Tongue (tissue), 2 donors: ENCODE measurements around the gene DDX21. TPM values are rescaled to one million over a fixed set of nuclear protein-coding genes. Genes with fewer than 3 reads are reported as not detected.
"Not testable (repeated sequence)": the region's sequence is repeated elsewhere in the genome, so short reads cannot be mapped to it uniquely, and the experiment has no call there.

ENCODE experiments used
- DNase-seq: peaks from one replicate; pipeline ENCODE4 v3.0.0-alpha.2; 2015
- total RNA-seq: library from RNA; depleted of rRNA; stranded (reverse); fragments of >200 nt; gene quantifications from one replicate; pipeline ENCODE4 v1.2.3, GENCODE V29; 2014

Gene DDX21
- 47.5 TPM for total RNA-seq

GRCh38 chr10:68955832-68956532 lies at the start of gene DDX21:
TSS of gene DDX21 (plus strand) at chr10:68956170. CDS start at chr10:68956226, 56 bp downstream.
- DNase-seq = peak; percentile 96

- no peak for DNase-seq
Observed at GRCh38 chr10:68924593-68924992, 31.4 kb upstream of the DDX21 start.

GRCh38 chr10:68925489-68925888 lies 30.5 kb upstream of the DDX21 start:
- DNase-seq = no peak

GRCh38 chr10:68929157-68929556 lies 26.8 kb upstream of the DDX21 start:
- not testable (repeated sequence) for DNase-seq

GRCh38 chr10:68929888-68930287 lies 26.1 kb upstream of the DDX21 start:
- DNase-seq = not testable (repeated sequence)

- DNase-seq = not testable (repeated sequence)
Observed at GRCh38 chr10:68932860-68933259, 23.1 kb upstream of the DDX21 start.

GRCh38 chr10:68934994-68935393 lies 21.0 kb upstream of the DDX21 start:
- no peak for DNase-seq

GRCh38 chr10:68938117-68938516 lies 17.9 kb upstream of the DDX21 start:
- DNase-seq = no peak

GRCh38 chr10:68938884-68939283 lies 17.1 kb upstream of the DDX21 start:
- no peak for DNase-seq

GRCh38 chr10:68940917-68941316 lies 15.1 kb upstream of the DDX21 start:
- DNase-seq = not testable (repeated sequence)

- no peak for DNase-seq
Observed at GRCh38 chr10:68950598-68950997, 5.4 kb upstream of the DDX21 start.

GRCh38 chr10:68954904-68955303 lies 1.1 kb upstream of the DDX21 start:
- DNase-seq = no peak

- no peak for DNase-seq
Observed at GRCh38 chr10:68955355-68955831, 577 bp upstream of the DDX21 start.

GRCh38 chr10:68957284-68957615 lies 1.3 kb downstream of the DDX21 start:
- DNase-seq = no peak

GRCh38 chr10:68957654-68958053 lies 1.7 kb downstream of the DDX21 start:
- DNase-seq = no peak

- no peak for DNase-seq
Observed at GRCh38 chr10:68959695-68960527, 3.9 kb downstream of the DDX21 start.

GRCh38 chr10:68963151-68963550 lies 7.2 kb downstream of the DDX21 start:
- no peak for DNase-seq

- no peak for DNase-seq
Observed at GRCh38 chr10:68973975-68974374, 18.0 kb downstream of the DDX21 start.

GRCh38 chr10:68975936-68976473 lies 20.0 kb downstream of the DDX21 start:
- DNase-seq = not testable (repeated sequence)

GRCh38 chr10:68979738-68980137 lies 23.8 kb downstream of the DDX21 start:
- not testable (repeated sequence) for DNase-seq

GRCh38 chr10:68981074-68981473 lies 25.1 kb downstream of the DDX21 start:
- DNase-seq = no peak

- DNase-seq = no peak
Observed at GRCh38 chr10:68982389-68982788, 26.4 kb downstream of the DDX21 start.

GRCh38 chr10:68987611-68988010 lies 31.6 kb downstream of the DDX21 start:
- DNase-seq = no peak
